Tibial nerve (tissue), 4 donors: ENCODE measurements around the gene TXLNA. TPM values are rescaled to one million over a fixed set of nuclear protein-coding genes. Genes with fewer than 3 reads are reported as not detected.
A peak's percentile ranks its signal among the peaks of the same experiment; 100 is the strongest.

Experiments
- DNase-seq, 2 donors: peaks; one replicate each; pipeline ENCODE4 v3.0.0-alpha.2; 2019; ENCODE audit warnings: low spot score in 2 of 2
- H3K27ac ChIP-seq, 4 donors: fragments of 200-600 bp; sonication (generic) in 3 of 4; one replicate each; pipeline ENCODE4 v1.5.1; 2017 to 2019; ENCODE audit warnings: mild to moderate bottlenecking in 1 of 4
- H3K27me3 ChIP-seq, 2 donors: fragments of 200-600 bp; sonication (generic) in 1 of 2; one replicate each; pipeline versions ENCODE4 v1.5.1 to v1.6.0; 2017 to 2019
- H3K36me3 ChIP-seq, 3 donors: fragments of 200-600 bp; sonication (generic); one replicate each; pipeline ENCODE4 v1.5.1; 2018 to 2019
- H3K4me1 ChIP-seq, 4 donors: fragments of 200-600 bp; sonication (generic) in 3 of 4; one replicate each; pipeline ENCODE4 v1.5.1; 2017 to 2019
- H3K4me3 ChIP-seq, 4 donors: fragments of 200-600 bp; sonication (generic) in 3 of 4; one replicate each; pipeline ENCODE4 v1.5.1; 2017 to 2019; ENCODE audit warnings: mild to moderate bottlenecking in 1 of 4, moderate library complexity in 1 of 4
- H3K9me3 ChIP-seq, 4 donors: fragments of 200-600 bp; sonication (generic) in 3 of 4; one replicate each; pipeline ENCODE4 v1.5.1; 2017 to 2019
- EP300 ChIP-seq, 2 donors: sonication (generic); formaldehyde crosslinking; IDR thresholded peaks; one replicate each; pipeline ENCODE4 v1.6.1; 2017; ENCODE audit warnings: antibody characterized with exemption in 2 of 2, mild to moderate bottlenecking in 1 of 2
- POLR2A ChIP-seq, 2 donors: fragments of 450-650 bp; IDR thresholded peaks; one replicate each; pipeline ENCODE4 v1.6.1; 2017; ENCODE audit warnings: antibody characterized with exemption in 2 of 2, mild to moderate bottlenecking in 2 of 2, moderate library complexity in 2 of 2
- WGBS, 2 donors: methylation state at CpG; one replicate each; pipeline ENCODE4 v1.1.5; 2018; 5-methylcytosine and 5-hydroxymethylcytosine counted together
- total RNA-seq, 4 donors: library from RNA; depleted of rRNA; stranded (reverse); fragments of >200 nt; gene quantifications; one replicate each; pipeline ENCODE4 v1.1.0, GENCODE V29; 2016
- TF ChIP-seq, protein P1 (sequence below), 5 experiments: fragments of 200-600 bp in 3 of 5; fragments of 450-650 bp in 2 of 5; sonication (generic) in 3 of 5; IDR thresholded peaks; one replicate each; pipeline ENCODE4 v1.5.1; 2016 to 2019; ENCODE audit warnings: antibody characterized with exemption in 5 of 5, mild to moderate bottlenecking in 3 of 5, moderate library complexity in 2 of 5

The TXLNA gene
- total RNA-seq, 4 donors from 2014 or later = 41.4 to 52.0 (median 49.5) TPM

DNA sequence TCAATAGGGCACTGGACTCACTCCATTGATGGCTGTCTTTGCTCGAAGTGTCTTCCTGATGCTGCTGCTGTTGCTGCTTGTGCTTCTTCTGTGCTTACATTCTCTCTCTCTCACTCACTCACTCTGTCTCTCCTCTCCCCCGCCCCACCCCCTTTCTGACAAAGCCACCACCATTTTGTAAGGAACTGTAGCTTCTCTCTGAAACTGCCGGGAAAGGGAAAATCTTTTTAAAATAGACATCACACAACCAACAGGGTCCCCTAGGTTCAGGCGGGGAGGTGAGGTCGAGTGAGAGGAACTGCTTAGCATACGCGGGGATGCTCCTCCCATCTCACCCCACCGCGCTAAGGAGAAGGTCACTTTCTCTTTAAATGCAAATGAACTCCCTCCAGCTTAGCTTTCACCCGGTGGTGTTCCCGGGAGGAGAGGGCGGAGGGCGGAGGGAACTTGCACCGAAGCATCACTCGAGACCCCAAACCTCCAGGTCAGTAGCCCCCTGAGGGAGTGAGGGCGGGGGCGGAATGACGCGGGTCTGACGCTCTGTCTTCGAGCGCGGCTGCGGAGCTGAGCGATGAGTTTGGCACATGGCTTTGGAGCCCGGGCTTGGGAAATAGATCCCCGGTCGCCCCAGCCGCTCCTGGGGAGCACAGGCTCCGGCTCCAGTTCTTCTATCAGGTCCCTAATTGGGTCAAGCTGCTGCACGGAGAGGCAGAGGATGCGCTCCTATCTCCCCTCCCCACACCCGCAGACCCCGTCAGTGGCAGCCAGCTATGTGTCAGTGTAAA lies 20.9 kb downstream of the TXLNA start, which contains the start of gene CCDC28B:
Gene CCDC28B, plus strand, starts transcription at position 370 of the 785 bp plus-strand sequence. CDS start 1,341 bp downstream, outside the sequence.
- Histone ChIP-seq H3K36me3 (peaks cover 0 to 28% (median 0%) of the 10 kb centered on the region in 3 donors), H3K4me1 (peaks cover 0 to 40% (median 21%) of the 10 kb centered on the region in 4 donors), H3K27me3 (no peaks in the 10 kb centered on the region), H3K9me3 (no peaks in the 10 kb centered on the region), H3K4me3 (peak within 1 kb of the TSS; percentile 40 to 81 (median 64)), H3K27ac (peak within 1 kb of the TSS; percentile 65 to 95 (median 78))
- DNase-seq = peak; percentile 48 to 65
- TF ChIP-seq, protein P1, sequence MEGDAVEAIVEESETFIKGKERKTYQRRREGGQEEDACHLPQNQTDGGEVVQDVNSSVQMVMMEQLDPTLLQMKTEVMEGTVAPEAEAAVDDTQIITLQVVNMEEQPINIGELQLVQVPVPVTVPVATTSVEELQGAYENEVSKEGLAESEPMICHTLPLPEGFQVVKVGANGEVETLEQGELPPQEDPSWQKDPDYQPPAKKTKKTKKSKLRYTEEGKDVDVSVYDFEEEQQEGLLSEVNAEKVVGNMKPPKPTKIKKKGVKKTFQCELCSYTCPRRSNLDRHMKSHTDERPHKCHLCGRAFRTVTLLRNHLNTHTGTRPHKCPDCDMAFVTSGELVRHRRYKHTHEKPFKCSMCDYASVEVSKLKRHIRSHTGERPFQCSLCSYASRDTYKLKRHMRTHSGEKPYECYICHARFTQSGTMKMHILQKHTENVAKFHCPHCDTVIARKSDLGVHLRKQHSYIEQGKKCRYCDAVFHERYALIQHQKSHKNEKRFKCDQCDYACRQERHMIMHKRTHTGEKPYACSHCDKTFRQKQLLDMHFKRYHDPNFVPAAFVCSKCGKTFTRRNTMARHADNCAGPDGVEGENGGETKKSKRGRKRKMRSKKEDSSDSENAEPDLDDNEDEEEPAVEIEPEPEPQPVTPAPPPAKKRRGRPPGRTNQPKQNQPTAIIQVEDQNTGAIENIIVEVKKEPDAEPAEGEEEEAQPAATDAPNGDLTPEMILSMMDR (IDR thresholded peaks at IDR 0.05) = no peak
- TF ChIP-seq POLR2A (IDR thresholded peaks at IDR 0.05) = peak in 1 of 2 donors; percentile 44
- peak in 1 of 2 donors; percentile 78 for TF ChIP-seq EP300 (IDR thresholded peaks at IDR 0.05)
- WGBS, 2 donors = 0% methylated on average over 15 to 26 of the region's 34 CpGs

DNA sequence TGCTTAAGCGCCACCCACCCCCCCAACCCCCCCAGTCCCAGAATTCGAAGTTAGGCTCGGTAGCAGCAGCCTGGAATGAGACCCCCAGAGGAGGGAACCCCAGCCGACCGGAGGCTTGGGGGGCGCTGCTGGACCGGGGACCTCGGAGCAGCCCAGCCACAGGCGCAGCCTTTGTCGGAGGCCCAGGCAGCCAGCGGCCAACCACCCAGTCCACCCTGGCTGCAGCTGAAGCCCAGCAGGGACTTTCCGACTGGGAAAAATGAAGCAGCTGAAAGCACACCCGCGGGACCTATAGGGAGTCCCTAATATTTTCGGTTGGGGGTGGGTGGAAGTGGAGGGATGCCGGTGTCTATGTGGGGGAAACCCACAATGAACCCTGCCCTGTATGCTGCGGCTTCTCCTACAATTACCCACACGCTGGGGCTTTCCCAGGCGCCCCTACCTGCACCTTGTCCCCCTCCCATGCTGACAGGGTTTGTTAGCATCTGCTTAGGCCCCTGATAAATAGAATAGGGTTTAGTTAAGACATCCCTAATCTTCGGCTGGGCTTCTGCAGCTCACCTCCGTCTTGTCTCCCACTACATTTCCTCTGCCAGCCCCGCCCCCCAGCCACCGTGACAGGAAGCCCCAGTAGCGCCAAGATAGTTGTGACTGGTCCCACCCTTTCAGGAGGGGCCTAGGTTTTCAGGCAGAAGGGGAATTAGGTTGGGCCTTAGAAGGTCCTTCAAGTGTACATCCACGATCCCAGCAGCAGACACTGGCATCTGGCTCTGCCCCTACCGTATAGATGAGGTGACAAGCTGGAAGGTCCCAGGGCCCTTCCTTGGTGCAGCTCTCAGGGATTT lies 21.8 kb downstream of the TXLNA start:
- DNase-seq = peak; percentile 64 to 70
- peak overlapping the region; percentile 65 to 95 (median 78) for H3K27ac ChIP-seq
- H3K4me1 ChIP-seq = peaks cover 0 to 46% (median 24%) of the 10 kb centered on the region in 4 donors
- peak in 1 of 2 donors; percentile 28 for TF ChIP-seq EP300 (IDR thresholded peaks at IDR 0.05)
- TF ChIP-seq POLR2A (IDR thresholded peaks at IDR 0.05) = peak in 1 of 2 donors; percentile 16
- TF ChIP-seq, protein P1 (IDR thresholded peaks at IDR 0.05) = no peak
- peak overlapping the region; percentile 40 to 81 (median 64) for H3K4me3 ChIP-seq
- no peaks in the 10 kb centered on the region for H3K27me3 ChIP-seq
- no peaks in the 10 kb centered on the region for H3K9me3 ChIP-seq
- peaks cover 0 to 19% (median 0%) of the 10 kb centered on the region in 3 donors for H3K36me3 ChIP-seq
- WGBS, 2 donors = 1% methylated on average over 15 to 25 of the region's 26 CpGs

DNA sequence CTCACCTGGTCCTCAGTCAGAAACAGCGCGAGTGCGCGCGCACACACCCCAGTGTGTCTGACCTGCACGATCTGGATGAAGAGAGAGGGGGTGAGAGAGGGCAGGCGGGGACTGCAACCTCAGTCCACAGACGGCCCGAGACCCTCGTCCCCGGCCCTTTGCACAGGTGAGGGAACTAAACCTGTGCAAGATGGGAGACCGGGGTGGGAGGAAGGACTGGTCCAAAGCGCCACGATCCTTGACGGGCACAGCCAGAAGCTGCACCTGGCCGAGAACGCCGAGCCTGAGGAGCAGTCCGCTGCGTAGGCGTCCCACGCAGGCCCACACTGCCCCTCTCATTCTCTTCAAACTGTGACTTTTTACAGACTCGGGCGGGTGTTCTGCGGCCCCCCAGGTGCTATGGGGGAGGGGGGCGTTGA lies 25.5 kb downstream of the TXLNA start:
- Histone ChIP-seq H3K27me3 (no peaks in the 10 kb centered on the region), H3K9me3 (no peaks in the 10 kb centered on the region), H3K36me3 (peaks cover 0 to 10% (median 0%) of the 10 kb centered on the region in 3 donors), H3K4me1 (peaks cover 0 to 41% (median 20%) of the 10 kb centered on the region in 4 donors), H3K27ac (peak overlapping the region; percentile 55 to 88 (median 80)), H3K4me3 (peak overlapping the region; percentile 53 to 91 (median 72))
- WGBS, 2 donors = 33 to 47% methylated on average over 16 to 26 of the region's 26 CpGs
- DNase-seq = no peak
- TF ChIP-seq EP300 (IDR thresholded peaks at IDR 0.05) (no peak), POLR2A (IDR thresholded peaks at IDR 0.05) (no peak)
- TF ChIP-seq, protein P1 (IDR thresholded peaks at IDR 0.05) = no peak

DNA sequence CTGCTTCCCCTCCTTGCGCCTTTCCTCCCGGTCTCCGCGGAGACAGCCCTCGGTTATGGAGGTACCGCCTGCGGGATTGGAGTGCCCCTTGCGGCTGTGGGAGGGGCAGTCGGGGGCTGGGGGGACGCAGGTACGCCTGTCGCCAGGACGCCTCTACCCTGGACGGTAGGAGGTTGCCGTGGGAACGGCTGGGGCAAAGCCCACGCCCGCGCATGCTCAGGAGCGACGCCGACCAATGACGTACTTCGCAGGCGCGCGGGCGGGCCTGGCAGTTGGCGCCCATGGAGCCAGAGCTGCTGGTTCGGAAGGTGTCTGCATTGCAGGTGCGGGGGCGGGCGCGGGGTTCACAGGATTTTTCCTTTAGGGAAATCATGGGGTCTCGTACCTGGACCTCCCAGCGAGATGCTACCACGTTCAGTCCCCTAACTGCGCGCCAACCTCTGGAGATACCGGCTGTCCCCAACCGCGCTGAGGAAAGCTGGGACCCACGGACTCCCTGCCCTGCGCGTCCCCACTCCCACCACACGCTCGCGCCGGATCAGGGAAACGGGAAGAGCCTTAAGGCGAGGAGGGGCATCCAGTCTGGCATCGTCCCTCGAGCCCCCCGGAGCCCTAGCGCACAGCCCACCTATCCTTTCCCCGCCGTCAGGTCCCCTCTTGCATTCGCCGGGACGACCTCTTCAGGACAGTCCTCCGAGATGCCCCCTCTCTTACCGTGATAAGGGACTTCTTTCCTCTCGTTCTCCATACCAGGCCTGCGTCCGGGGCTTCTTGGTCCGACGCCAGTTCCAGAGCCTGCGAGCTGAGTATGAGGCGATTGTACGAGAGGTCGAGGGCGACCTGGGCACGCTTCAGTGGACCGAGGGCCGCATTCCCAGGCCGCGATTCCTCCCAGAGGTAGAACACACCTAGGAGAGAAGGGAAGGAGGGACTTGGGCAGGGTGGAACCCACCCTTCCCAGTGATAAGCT lies 26.2 kb downstream of the TXLNA start, which contains the start of gene IQCC:
Gene IQCC, plus strand, starts transcription at position 271 of the 970 bp plus-strand sequence. Its CDS starts 11 bp downstream, at position 282.
- peak; percentile 72 to 78 for DNase-seq

More for the DNA sequence above, 26.2 kb downstream of the TXLNA start, which contains the start of gene IQCC:
- Histone ChIP-seq H3K27me3 (no peaks in the 10 kb centered on the region), H3K4me1 (peaks cover 0 to 39% (median 18%) of the 10 kb centered on the region in 4 donors), H3K27ac (peak within 1 kb of the TSS; percentile 55 to 88 (median 80)), H3K4me3 (peak within 1 kb of the TSS; percentile 53 to 91 (median 72)), H3K9me3 (no peaks in the 10 kb centered on the region), H3K36me3 (peaks cover 0 to 10% (median 0%) of the 10 kb centered on the region in 3 donors)
- TF ChIP-seq, protein P1 (IDR thresholded peaks at IDR 0.05) = no peak
- TF ChIP-seq EP300 (IDR thresholded peaks at IDR 0.05) = peak; percentile 81 to 90
- peak in 1 of 2 donors; percentile 67 for TF ChIP-seq POLR2A (IDR thresholded peaks at IDR 0.05)
- 2 to 4% methylated on average over 36 to 70 of the region's 77 CpGs for WGBS, 2 donors
